Measurements from ENCODE around the gene CASKIN2. TPM values are rescaled to one million over a fixed set of nuclear protein-coding genes. Genes with fewer than 3 reads are reported as not detected.

The CASKIN2 gene
- total RNA-seq, 1 donor from 2014 or later, result 9.5 TPM

- no peak for DNase-seq (ENCODE audit: low read depth)
- peak; percentile 70 for TF ChIP-seq CTCF (conservative IDR thresholded peaks at IDR 0.05; ENCODE audit: low read depth, low read length)
- no peak overlapping the region for H3K4me3 ChIP-seq (ENCODE audit: low read depth, low read length)
Measured at GRCh38 chr17:75504347-75505151, 10.8 kb downstream of the CASKIN2 start.

GRCh38 chr17:75503976-75504346 lies 11.4 kb downstream of the CASKIN2 start:
- H3K4me3 ChIP-seq (ENCODE audit: low read depth, low read length), result no peak overlapping the region
- no peak for DNase-seq (ENCODE audit: low read depth)
- no peak for TF ChIP-seq CTCF (conservative IDR thresholded peaks at IDR 0.05; ENCODE audit: low read depth, low read length)

GRCh38 chr17:75503337-75503950 lies 11.9 kb downstream of the CASKIN2 start:
- TF ChIP-seq CTCF (conservative IDR thresholded peaks at IDR 0.05; ENCODE audit: low read depth, low read length), result no peak

GRCh38 chr17:75502721-75503329 lies 12.5 kb downstream of the CASKIN2 start:
- TF ChIP-seq CTCF (conservative IDR thresholded peaks at IDR 0.05; ENCODE audit: low read depth, low read length), result no peak
- DNase-seq (ENCODE audit: low read depth), result no peak
- H3K4me3 ChIP-seq (ENCODE audit: low read depth, low read length), result no peak overlapping the region

More at GRCh38 chr17:75503337-75503950, 11.9 kb downstream of the CASKIN2 start:
- H3K4me3 ChIP-seq (ENCODE audit: low read depth, low read length), result no peak overlapping the region
- no peak for DNase-seq (ENCODE audit: low read depth)

GRCh38 chr17:75502072-75502720 lies 13.1 kb downstream of the CASKIN2 start:
- H3K4me3 ChIP-seq (ENCODE audit: low read depth, low read length), result no peak overlapping the region
- DNase-seq (ENCODE audit: low read depth), result no peak
- no peak for TF ChIP-seq CTCF (conservative IDR thresholded peaks at IDR 0.05; ENCODE audit: low read depth, low read length)

GRCh38 chr17:75501378-75502071 lies 13.8 kb downstream of the CASKIN2 start:
- DNase-seq (ENCODE audit: low read depth), result no peak
- TF ChIP-seq CTCF (conservative IDR thresholded peaks at IDR 0.05; ENCODE audit: low read depth, low read length), result no peak

More at GRCh38 chr17:75501378-75502071, 13.8 kb downstream of the CASKIN2 start:
- no peak overlapping the region for H3K4me3 ChIP-seq (ENCODE audit: low read depth, low read length)

Measured in epithelial cell of proximal tubule (primary cell).